IMR-90 (cell line): ENCODE measurements around the gene IRF5. TPM values are rescaled to one million over a fixed set of nuclear protein-coding genes. Genes with fewer than 3 reads are reported as not detected.

ENCODE experiments used
- ATAC-seq: fragments of 200-7000 bp; cut with Tn5 transposase; 2 replicates; pipeline ENCODE4 v1.9.1; 2020; ENCODE audit warnings: low read depth, mild to moderate bottlenecking, moderate library complexity
- BruUV-seq: library from RNA; stranded (reverse); fragments of 400-500 nt; replicated peaks from 2 replicates; lab custom pipeline; 2021; lab: Mats Ljungman, UMichigan
- CTCF ChIA-PET: fragments of 300-600 bp; formaldehyde crosslinking; extraction: SDS; loops from one replicate; lab custom pipeline; 2021; ENCODE audit warnings: antibody characterized with exemption; lab: Yijun Ruan, JAX
- POLR2A ChIA-PET: fragments of 300-600 bp; sonication (Branson Sonifier 250); formaldehyde crosslinking; loops from one replicate; lab custom pipeline; 2022; ENCODE audit warnings: antibody characterized with exemption; ENCODE audit not compliant: unreplicated experiment; lab: Charles Lee
- DNase-seq: peaks from one replicate; pipeline ENCODE4 v3.0.0; 2013
- H2AFZ ChIP-seq: replicated peaks from 2 replicates; pipeline ENCODE3; 2013; ENCODE audit warnings: low read length, mild to moderate bottlenecking; ENCODE audit not compliant: poor library complexity
- H2AK5ac ChIP-seq: 2 replicates; pipeline ENCODE4 v1.6.1; 2013; ENCODE audit warnings: low read depth, low read length, inconsistent platforms
- H2AK9ac ChIP-seq: replicated peaks from 2 replicates; pipeline ENCODE3; 2013; ENCODE audit warnings: mild to moderate bottlenecking, low read depth, low read length, moderate library complexity; ENCODE audit not compliant: poor library complexity
- H2BK120ac ChIP-seq: 2 replicates; pipeline ENCODE4 v1.6.1; 2013; ENCODE audit warnings: low read depth, low read length, inconsistent platforms
- H2BK15ac ChIP-seq: 3 replicates; pipeline ENCODE4 v1.6.1; 2013; ENCODE audit warnings: low read depth, low read length, inconsistent platforms
- H2BK20ac ChIP-seq: 2 replicates; pipeline ENCODE4 v1.6.1; 2013; ENCODE audit warnings: low read depth, mild to moderate bottlenecking, inconsistent platforms, low read length, moderate library complexity
- H2BK5ac ChIP-seq: 2 replicates; pipeline ENCODE4 v1.6.1; 2013; ENCODE audit warnings: mild to moderate bottlenecking, low read depth, low read length, inconsistent platforms; ENCODE audit not compliant: poor library complexity, severe bottlenecking
- H3K14ac ChIP-seq: replicated peaks from 2 replicates; pipeline ENCODE4 v1.6.1; 2013; ENCODE audit warnings: low read depth, low read length, inconsistent platforms
- H3K18ac ChIP-seq: 2 replicates; pipeline ENCODE4 v1.6.1; 2013; ENCODE audit warnings: low read depth, low read length, control low read depth
- H3K23ac ChIP-seq: 2 replicates; pipeline ENCODE4 v1.6.1; 2013; ENCODE audit warnings: low read depth, low read length, inconsistent platforms
- H3K27ac ChIP-seq: 2 replicates; pipeline ENCODE4 v1.5.1; 2013; ENCODE audit warnings: mild to moderate bottlenecking, control low read depth, low read length; ENCODE audit not compliant: insufficient read depth
- H3K27me3 ChIP-seq: 2 replicates; pipeline ENCODE4 v1.6.1; 2013; ENCODE audit warnings: low read length; ENCODE audit not compliant: control insufficient read depth, insufficient read depth
- H3K36me3 ChIP-seq: 2 replicates; pipeline ENCODE4 v1.6.1; 2013; ENCODE audit warnings: low read length, mixed read lengths; ENCODE audit not compliant: control insufficient read depth, insufficient read depth
- H3K4ac ChIP-seq: 2 replicates; pipeline ENCODE4 v1.6.1; 2013; ENCODE audit warnings: low read depth, low read length, inconsistent platforms
- H3K4me1 ChIP-seq: 2 replicates; pipeline ENCODE4 v1.6.1; 2013; ENCODE audit warnings: low read length, mixed read lengths; ENCODE audit not compliant: control insufficient read depth, insufficient read depth
- H3K4me2 ChIP-seq: 2 replicates; pipeline ENCODE4 v1.6.1; 2013; ENCODE audit warnings: low read depth, mild to moderate bottlenecking, control low read depth, low read length, moderate library complexity
- H3K4me3 ChIP-seq: 2 replicates; pipeline ENCODE4 v1.5.1; 2013; ENCODE audit warnings: low read depth, mild to moderate bottlenecking, control low read depth, low read length, moderate library complexity; ENCODE audit not compliant: insufficient read depth
- H3K56ac ChIP-seq: 2 replicates; pipeline ENCODE4 v1.6.1; 2013; ENCODE audit warnings: low read length, inconsistent platforms; ENCODE audit not compliant: insufficient read depth; ENCODE audit errors: extremely low read depth
- H3K79me1 ChIP-seq, 2 experiments: 2 replicates each; pipeline ENCODE4 v1.6.1; 2013; ENCODE audit warnings: low read length in 2 of 2, inconsistent platforms in 1 of 2, low read depth in 1 of 2
- H3K9ac ChIP-seq: 2 replicates; pipeline ENCODE4 v1.6.1; 2013; ENCODE audit warnings: low read depth, low read length, control low read depth
- H3K9me1 ChIP-seq: 2 replicates; pipeline ENCODE4 v1.6.1; 2013; ENCODE audit warnings: low read length, inconsistent platforms; ENCODE audit not compliant: insufficient read depth
- H3K9me3 ChIP-seq: 2 replicates; pipeline ENCODE4 v1.6.1; 2013; ENCODE audit warnings: low read length; ENCODE audit not compliant: control insufficient read depth, insufficient read depth
- H4K20me1 ChIP-seq: 2 replicates; pipeline ENCODE4 v1.6.1; 2013; ENCODE audit warnings: low read length, inconsistent platforms; ENCODE audit not compliant: insufficient read depth
- H4K5ac ChIP-seq: 2 replicates; pipeline ENCODE4 v1.6.1; 2013; ENCODE audit warnings: mild to moderate bottlenecking, low read depth, low read length, control low read depth
- H4K8ac ChIP-seq, 2 experiments: 2 replicates each; pipeline ENCODE4 v1.6.1; 2013; ENCODE audit warnings: low read depth in 2 of 2, low read length in 2 of 2, control low read depth in 1 of 2, inconsistent platforms in 1 of 2
- H4K91ac ChIP-seq: 2 replicates; pipeline ENCODE4 v1.6.1; 2013; ENCODE audit warnings: low read depth, low read length, inconsistent platforms; ENCODE audit not compliant: insufficient read depth
- BHLHE40 ChIP-seq: fragments of 150-350 bp; IDR thresholded peaks from 2 replicates; pipeline ENCODE4 v1.6.1; 2016; ENCODE audit warnings: mild to moderate bottlenecking, low read depth, low read length
- CEBPB ChIP-seq: IDR thresholded peaks from 2 replicates; pipeline ENCODE4 v1.6.1; 2012; ENCODE audit warnings: low read depth, low read length, improper control_type of control experiment
- CHD1 ChIP-seq: IDR thresholded peaks from 2 replicates; pipeline ENCODE4 v1.6.1; 2012; ENCODE audit warnings: low read depth, low read length, improper control_type of control experiment
- ELK1 ChIP-seq: fragments of 150-350 bp; IDR thresholded peaks from 2 replicates; pipeline ENCODE4 v1.6.1; 2016; ENCODE audit warnings: low read depth, mild to moderate bottlenecking, low read length, moderate library complexity, borderline replicate concordance
- FOS ChIP-seq: fragments of 150-350 bp; IDR thresholded peaks from 2 replicates; pipeline ENCODE4 v1.6.1; 2016; ENCODE audit warnings: low read depth, low read length
- MAFK ChIP-seq: IDR thresholded peaks from 2 replicates; pipeline ENCODE4 v1.6.1; 2012; ENCODE audit warnings: low read depth, low read length, improper control_type of control experiment
- MAZ ChIP-seq: IDR thresholded peaks from 2 replicates; pipeline ENCODE4 v1.6.1; 2012; ENCODE audit warnings: low read depth, mild to moderate bottlenecking, low read length, improper control_type of control experiment, moderate library complexity, borderline replicate concordance
- MXI1 ChIP-seq: IDR thresholded peaks from 2 replicates; pipeline ENCODE4 v1.6.1; 2012; ENCODE audit warnings: low read depth, mild to moderate bottlenecking, low read length, moderate library complexity, borderline replicate concordance
- NFE2L2 ChIP-seq: fragments of 150-350 bp; IDR thresholded peaks from 2 replicates; pipeline ENCODE4 v1.6.1; 2016; ENCODE audit warnings: low read depth, mild to moderate bottlenecking, low read length
- POLR2A ChIP-seq: IDR thresholded peaks from 2 replicates; pipeline ENCODE4 v1.6.1; 2012; ENCODE audit warnings: mild to moderate bottlenecking, low read depth, low read length
- RAD21 ChIP-seq: IDR thresholded peaks from 2 replicates; pipeline ENCODE4 v1.6.1; 2012; ENCODE audit warnings: low read length, improper control_type of control experiment
- RCOR1 ChIP-seq: IDR thresholded peaks from 2 replicates; pipeline ENCODE4 v1.6.1; 2012; ENCODE audit warnings: mild to moderate bottlenecking, low read length, improper control_type of control experiment; ENCODE audit not compliant: insufficient replicate concordance
- RFX5 ChIP-seq: IDR thresholded peaks from 2 replicates; pipeline ENCODE4 v1.8.0; 2012; ENCODE audit warnings: low read depth, mild to moderate bottlenecking, low read length, moderate library complexity
- SMC3 ChIP-seq: fragments of 150-350 bp; IDR thresholded peaks from 2 replicates; pipeline ENCODE4 v1.6.1; 2016; ENCODE audit warnings: low read depth, mild to moderate bottlenecking, antibody characterized with exemption, low read length, moderate library complexity
- USF2 ChIP-seq: fragments of 150-350 bp; IDR thresholded peaks from 2 replicates; pipeline ENCODE4 v1.6.1; 2017; ENCODE audit warnings: mild to moderate bottlenecking, antibody characterized with exemption, low read length, low read depth
- WGBS, 2 experiments: methylation state at CpG; one replicate each; pipeline versions ENCODE4 v1.1.5 to v1.1.7; 2013; ENCODE audit warnings: missing lambda C conversion rate in 2 of 2; ENCODE audit not compliant: insufficient read length in 1 of 2; ENCODE audit errors: extremely low coverage in 2 of 2; 5-methylcytosine and 5-hydroxymethylcytosine counted together
- dilution Hi-C: fragments of 300-500 bp; cut with HindIII; formaldehyde crosslinking; loops from one replicate; pipeline ENCODE4 v1.14.3; 2018; ENCODE audit warnings: low sequenced_read_pairs; ENCODE audit not compliant: unreplicated experiment
- in situ Hi-C: fragments of 300-500 bp; cut with MboI; formaldehyde crosslinking; loops from 3 replicates; pipeline ENCODE4 v1.14.3; 2019; ENCODE audit warnings: low sequenced_read_pairs, inconsistent platforms, mixed read lengths
- intact Hi-C: fragments of 100-400 bp; cut with micrococcal nuclease; formaldehyde crosslinking; loops from 2 replicates; pipeline ENCODE4 v1.10.0; 2022
- polyA plus RNA-seq, 3 experiments: library from polyadenylated mRNA; depleted of rRNA; stranded (reverse); fragments of >200 nt; gene quantifications; 2 replicates each; pipeline ENCODE4 v1.2.3, GENCODE V29; 2012; ENCODE audit warnings: low replicate concordance in 1 of 3
- total RNA-seq: library from RNA; depleted of rRNA; stranded (reverse); fragments of >200 nt; gene quantifications from 2 replicates; pipeline ENCODE4 v1.2.3, GENCODE V29; 2012
- TF ChIP-seq, protein P1 (sequence below): conservative IDR thresholded peaks from 2 replicates; pipeline ENCODE4 v1.5.1; 2012; ENCODE audit warnings: mild to moderate bottlenecking, low read depth, low read length, improper control_type of control experiment

IRF5 gene
- total and polyA plus RNA-seq, 2 of the 4 experiments (the other 2 are of a cell fraction), result 0.14 to 0.18 TPM

GRCh38 chr7:128941946-128942526 lies 4.3 kb downstream of the IRF5 start:
- TF ChIP-seq BHLHE40, result no peak
- no peak for TF ChIP-seq MAZ
- TF ChIP-seq, protein P1, sequence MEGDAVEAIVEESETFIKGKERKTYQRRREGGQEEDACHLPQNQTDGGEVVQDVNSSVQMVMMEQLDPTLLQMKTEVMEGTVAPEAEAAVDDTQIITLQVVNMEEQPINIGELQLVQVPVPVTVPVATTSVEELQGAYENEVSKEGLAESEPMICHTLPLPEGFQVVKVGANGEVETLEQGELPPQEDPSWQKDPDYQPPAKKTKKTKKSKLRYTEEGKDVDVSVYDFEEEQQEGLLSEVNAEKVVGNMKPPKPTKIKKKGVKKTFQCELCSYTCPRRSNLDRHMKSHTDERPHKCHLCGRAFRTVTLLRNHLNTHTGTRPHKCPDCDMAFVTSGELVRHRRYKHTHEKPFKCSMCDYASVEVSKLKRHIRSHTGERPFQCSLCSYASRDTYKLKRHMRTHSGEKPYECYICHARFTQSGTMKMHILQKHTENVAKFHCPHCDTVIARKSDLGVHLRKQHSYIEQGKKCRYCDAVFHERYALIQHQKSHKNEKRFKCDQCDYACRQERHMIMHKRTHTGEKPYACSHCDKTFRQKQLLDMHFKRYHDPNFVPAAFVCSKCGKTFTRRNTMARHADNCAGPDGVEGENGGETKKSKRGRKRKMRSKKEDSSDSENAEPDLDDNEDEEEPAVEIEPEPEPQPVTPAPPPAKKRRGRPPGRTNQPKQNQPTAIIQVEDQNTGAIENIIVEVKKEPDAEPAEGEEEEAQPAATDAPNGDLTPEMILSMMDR, result no peak
- TF ChIP-seq MXI1, result no peak
- no peak for TF ChIP-seq SMC3
- no peak for TF ChIP-seq MAFK
- TF ChIP-seq RAD21, result no peak
- TF ChIP-seq CHD1, result no peak
- no peak for TF ChIP-seq RFX5
- no peak for TF ChIP-seq CEBPB
- no peak for TF ChIP-seq USF2
- TF ChIP-seq FOS, result no peak
- no peak for TF ChIP-seq RCOR1
- no peak for TF ChIP-seq ELK1
- no peak for TF ChIP-seq POLR2A
- no peak for TF ChIP-seq NFE2L2
- no peaks in the 10 kb centered on the region for H3K9me1 ChIP-seq
- H2AFZ ChIP-seq, result no peak overlapping the region
- BruUV-seq, result no TSS peak
- no peak overlapping the region for H3K56ac ChIP-seq
- intact Hi-C loops (no loop called here), dilution Hi-C loops (no loop called here), in situ Hi-C loops (no loop called here)
- no peak overlapping the region for H2BK120ac ChIP-seq
- H4K8ac ChIP-seq, result no peak overlapping the region
- H3K36me3 ChIP-seq, result no peaks in the 10 kb centered on the region
- no peak overlapping the region for H3K18ac ChIP-seq
- 59% methylated on average over 5 of the region's 16 CpGs; no CpG with 5 or more reads in 1 of the 2 experiments for WGBS, 2 experiments
- H3K27me3 ChIP-seq, result peaks cover 53% of the 10 kb centered on the region
- no peak overlapping the region for H3K4ac ChIP-seq
- DNase-seq, result no peak
- no peak overlapping the region for H2BK15ac ChIP-seq
- H3K27ac ChIP-seq, result no peak overlapping the region
- H3K4me1 ChIP-seq, result no peaks in the 10 kb centered on the region; the same call in 1 of the 2 replicates
- no peak overlapping the region for H2AK9ac ChIP-seq
- H2BK5ac ChIP-seq, result no peak overlapping the region
- no peak overlapping the region for H2AK5ac ChIP-seq
- no peaks in the 10 kb centered on the region; the same call in 1 of the 2 replicates for H4K20me1 ChIP-seq
- ChIA-PET POLR2A (no interaction called here), CTCF (interaction anchor here (1.3 kb wide), 1 partner anchor 149 kb away, joined by 3 read pairs; no protein-coding TSS in a partner anchor)
- H3K79me1 ChIP-seq, result no peaks in the 10 kb centered on the region
- H3K9me3 ChIP-seq, result no peaks in the 10 kb centered on the region
- no peak overlapping the region for H3K4me3 ChIP-seq
- no peak for ATAC-seq
- H4K91ac ChIP-seq, result no peak overlapping the region
- H2BK20ac ChIP-seq, result no peak overlapping the region
- no peak overlapping the region for H3K14ac ChIP-seq
- no peak overlapping the region for H3K4me2 ChIP-seq
- no peak overlapping the region for H3K9ac ChIP-seq
- H4K5ac ChIP-seq, result no peak overlapping the region
- H3K23ac ChIP-seq, result no peak overlapping the region
